Stimulated activated CD4-positive, alpha-beta T cell treated with anti-CD3 and anti-CD28 coated beads, Interleukin-1b, Interleukin-23, amount 100 ng/mL, for 4 hours (primary cell): Measurements from ENCODE around the gene CDK5RAP3.

Experiments used
- DNase-seq, 2 donors: peaks; one replicate each; pipeline ENCODE4 v3.0.0-alpha.2; 2020; ENCODE audit warnings: low read depth in 2 of 2

The CDK5RAP3 gene

GRCh38 chr17:48024149-48025039 is 53.5 kb downstream of the CDK5RAP3 start:
- no peak for DNase-seq

GRCh38 chr17:48025040-48025903 is 54.4 kb downstream of the CDK5RAP3 start:
- DNase-seq = peak; percentile 99

- no peak for DNase-seq
Measured at GRCh38 chr17:48025904-48026501, 55.1 kb downstream of the CDK5RAP3 start.

GRCh38 chr17:48026502-48027321 is 55.8 kb downstream of the CDK5RAP3 start:
- DNase-seq = peak; percentile 59 to 61

GRCh38 chr17:48027322-48027981 is 56.5 kb downstream of the CDK5RAP3 start:
- DNase-seq = no peak

GRCh38 chr17:48028736-48029135 is 57.8 kb downstream of the CDK5RAP3 start:
- DNase-seq = no peak

- DNase-seq = no peak
Measured at GRCh38 chr17:48030531-48030930, 59.6 kb downstream of the CDK5RAP3 start.
